ENCODE measurements around the gene CXCL14. TPM values are rescaled to one million over a fixed set of nuclear protein-coding genes. Genes with fewer than 3 reads are reported as not detected.

The CXCL14 gene
- polyA plus RNA-seq, 3 donors: 0.07 to 0.12 TPM; not detected in 1

DNA sequence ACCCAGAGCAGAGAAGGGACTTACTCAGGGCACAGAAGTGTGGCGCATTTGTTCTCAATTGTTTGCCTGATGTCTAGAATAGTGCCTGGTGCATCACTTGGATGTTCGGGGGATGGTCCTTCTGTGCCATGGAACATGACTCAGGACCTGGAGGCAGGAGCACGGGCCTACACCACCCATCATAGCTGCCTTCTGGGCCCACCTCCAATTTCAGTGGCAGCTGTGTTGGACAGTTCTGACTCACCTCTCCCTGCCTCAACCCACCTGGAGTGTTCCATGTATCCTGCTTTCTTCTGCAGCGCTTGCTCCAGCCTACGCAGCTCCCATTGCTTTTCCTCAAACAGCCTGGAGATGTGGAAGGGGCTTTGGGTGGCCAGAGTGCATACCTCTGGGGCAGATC, 12.5 kb upstream of the CXCL14 start:
- H3K36me3 Mint-ChIP-seq: no peaks in the 10 kb centered on the region
- 95% methylated on average over 3 of the region's 5 CpGs for WGBS (ENCODE audit: insufficient coverage)
- H3K4me3 Mint-ChIP-seq: no peak overlapping the region
- Histone ChIP-seq H3K27ac (ENCODE audit: low read depth in 1 of 2, low read length in 2 of 2) (no peak overlapping the region), H3K9me3 (replicated peaks in 1 of 2; ENCODE audit: control insufficient read depth in 1 of 2, insufficient read depth in 1 of 2, low read length in 2 of 2) (no peaks in the 10 kb centered on the region), H4K20me1 (ENCODE audit: insufficient read depth, low read length) (no peaks in the 10 kb centered on the region), H3K4me2 (replicated peaks; ENCODE audit: extremely low read depth, low read length, poor library complexity, severe bottlenecking) (no peak overlapping the region), H2AFZ (ENCODE audit: insufficient read depth, low read depth, low read length, poor library complexity, severe bottlenecking) (no peak overlapping the region), H3K4me1 (ENCODE audit: control insufficient read depth in 1 of 2, insufficient read depth in 2 of 2, low read length in 2 of 2) (no peaks in the 10 kb centered on the region), H3K36me3 (replicated peaks in 1 of 2; ENCODE audit: control insufficient read depth in 1 of 2, insufficient read depth in 2 of 2, low read length in 2 of 2) (no peaks in the 10 kb centered on the region), H3K9ac (ENCODE audit: insufficient read depth, low read length, poor library complexity, severe bottlenecking) (no peak overlapping the region), H3K4me3 (replicated peaks in 1 of 3; ENCODE audit: low read depth in 2 of 3, low read length in 3 of 3) (no peak overlapping the region), H3K27me3 (ENCODE audit: control insufficient read depth in 2 of 2, insufficient read depth in 2 of 2, low read length in 2 of 2) (no peaks in the 10 kb centered on the region), H3K79me2 (ENCODE audit: insufficient read depth, low read length) (no peaks in the 10 kb centered on the region)
- no peak overlapping the region for H3K27ac Mint-ChIP-seq
- peaks cover 0 to 2% (median 0%) of the 10 kb centered on the region in 7 donors for H3K9me3 Mint-ChIP-seq
- TF ChIP-seq, protein P1, sequence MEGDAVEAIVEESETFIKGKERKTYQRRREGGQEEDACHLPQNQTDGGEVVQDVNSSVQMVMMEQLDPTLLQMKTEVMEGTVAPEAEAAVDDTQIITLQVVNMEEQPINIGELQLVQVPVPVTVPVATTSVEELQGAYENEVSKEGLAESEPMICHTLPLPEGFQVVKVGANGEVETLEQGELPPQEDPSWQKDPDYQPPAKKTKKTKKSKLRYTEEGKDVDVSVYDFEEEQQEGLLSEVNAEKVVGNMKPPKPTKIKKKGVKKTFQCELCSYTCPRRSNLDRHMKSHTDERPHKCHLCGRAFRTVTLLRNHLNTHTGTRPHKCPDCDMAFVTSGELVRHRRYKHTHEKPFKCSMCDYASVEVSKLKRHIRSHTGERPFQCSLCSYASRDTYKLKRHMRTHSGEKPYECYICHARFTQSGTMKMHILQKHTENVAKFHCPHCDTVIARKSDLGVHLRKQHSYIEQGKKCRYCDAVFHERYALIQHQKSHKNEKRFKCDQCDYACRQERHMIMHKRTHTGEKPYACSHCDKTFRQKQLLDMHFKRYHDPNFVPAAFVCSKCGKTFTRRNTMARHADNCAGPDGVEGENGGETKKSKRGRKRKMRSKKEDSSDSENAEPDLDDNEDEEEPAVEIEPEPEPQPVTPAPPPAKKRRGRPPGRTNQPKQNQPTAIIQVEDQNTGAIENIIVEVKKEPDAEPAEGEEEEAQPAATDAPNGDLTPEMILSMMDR (IDR thresholded peaks at IDR 0.05): no peak
- intact Hi-C loops (cut with micrococcal nuclease): no loop called here
- H3K4me1 Mint-ChIP-seq: no peaks in the 10 kb centered on the region
- peaks cover 7 to 8% (median 8%) of the 10 kb centered on the region in 3 donors for H3K27me3 Mint-ChIP-seq (ENCODE audit: low read depth in 3 of 3)
- DNase-seq: no peak

DNA sequence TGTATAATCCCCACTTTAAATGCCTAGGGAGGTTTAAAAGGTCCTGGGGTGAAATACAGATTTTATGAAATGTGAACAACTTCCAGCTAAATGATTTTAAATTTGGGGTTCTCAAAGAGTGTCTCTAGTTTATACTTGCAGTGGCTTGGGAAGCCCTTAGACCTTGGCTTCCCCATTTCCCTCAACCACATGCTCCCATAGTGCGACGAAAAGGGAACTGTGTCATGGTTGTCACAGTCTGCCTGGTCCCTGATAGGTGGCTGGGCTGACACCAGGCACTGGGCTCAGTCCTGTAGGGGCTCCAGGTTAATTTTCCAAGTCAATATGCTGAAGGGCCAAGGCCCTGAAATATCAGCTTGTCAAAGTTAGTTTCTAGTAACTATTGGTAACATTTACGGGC, 10.4 kb upstream of the CXCL14 start:
- H3K79me2 ChIP-seq (ENCODE audit: insufficient read depth, low read length): no peaks in the 10 kb centered on the region
- no peaks in the 10 kb centered on the region for H3K36me3 ChIP-seq (replicated peaks in 1 of 2; ENCODE audit: control insufficient read depth in 1 of 2, insufficient read depth in 2 of 2, low read length in 2 of 2)
- no peaks in the 10 kb centered on the region for H4K20me1 ChIP-seq (ENCODE audit: insufficient read depth, low read length)
- peaks cover 7 to 14% (median 8%) of the 10 kb centered on the region in 3 donors for H3K27me3 Mint-ChIP-seq (ENCODE audit: low read depth in 3 of 3)
- no peaks in the 10 kb centered on the region for H3K9me3 Mint-ChIP-seq
- H3K4me3 Mint-ChIP-seq: no peak overlapping the region
- H3K27ac ChIP-seq (ENCODE audit: low read depth in 1 of 2, low read length in 2 of 2): no peak overlapping the region
- no peak overlapping the region for H3K9ac ChIP-seq (ENCODE audit: insufficient read depth, low read length, poor library complexity, severe bottlenecking)
- TF ChIP-seq, protein P1 (IDR thresholded peaks at IDR 0.05): no peak
- H3K4me1 ChIP-seq (ENCODE audit: control insufficient read depth in 1 of 2, insufficient read depth in 2 of 2, low read length in 2 of 2): no peaks in the 10 kb centered on the region
- H2AFZ ChIP-seq (ENCODE audit: insufficient read depth, low read depth, low read length, poor library complexity, severe bottlenecking): peak overlapping the region; percentile 13
- 33% methylated on average over 3 of the region's 3 CpGs for WGBS (ENCODE audit: insufficient coverage)
- DNase-seq: peak in 2 of 3 donors; percentile 7 to 17
- no peak overlapping the region for H3K4me3 ChIP-seq (replicated peaks in 1 of 3; ENCODE audit: low read depth in 2 of 3, low read length in 3 of 3)
- H3K4me1 Mint-ChIP-seq: no peaks in the 10 kb centered on the region
- no peak overlapping the region for H3K27ac Mint-ChIP-seq
- no peaks in the 10 kb centered on the region for H3K36me3 Mint-ChIP-seq
- no peaks in the 10 kb centered on the region for H3K9me3 ChIP-seq (replicated peaks in 1 of 2; ENCODE audit: control insufficient read depth in 1 of 2, insufficient read depth in 1 of 2, low read length in 2 of 2)
- no peak overlapping the region for H3K4me2 ChIP-seq (replicated peaks; ENCODE audit: extremely low read depth, low read length, poor library complexity, severe bottlenecking)
- intact Hi-C loops (cut with micrococcal nuclease): no loop called here
- no peaks in the 10 kb centered on the region for H3K27me3 ChIP-seq (ENCODE audit: control insufficient read depth in 2 of 2, insufficient read depth in 2 of 2, low read length in 2 of 2)

Measured in CD14-positive monocyte (primary cell).